Liver (tissue), 9 donors: ENCODE measurements around the gene LANCL1. TPM values are rescaled to one million over a fixed set of nuclear protein-coding genes. Genes with fewer than 3 reads are reported as not detected.

Experiments used
- DNase-seq: peaks from one replicate; pipeline ENCODE4 v3.0.0-alpha.2; 2017; ENCODE audit warnings: low spot score
- H3K27ac ChIP-seq, 2 donors: one replicate each; pipeline ENCODE4 v1.7.0; 2013; ENCODE audit warnings: inconsistent platforms in 2 of 2, low read length in 2 of 2, control low read depth in 1 of 2, low read depth in 1 of 2, mild to moderate bottlenecking in 1 of 2
- H3K27me3 ChIP-seq, 4 donors: one replicate each; pipeline versions ENCODE4 v1.6.1 to v1.7.0; 2013; ENCODE audit warnings: low read length in 3 of 4, inconsistent platforms in 1 of 4, mild to moderate bottlenecking in 1 of 4, moderate library complexity in 1 of 4; ENCODE audit not compliant: control insufficient read depth in 4 of 4, insufficient read depth in 4 of 4
- H3K36me3 ChIP-seq, 4 donors: one replicate each; pipeline versions ENCODE4 v1.6.1 to v1.7.0; 2013; ENCODE audit warnings: low read length in 3 of 4, mild to moderate bottlenecking in 3 of 4, low read depth in 1 of 4, moderate library complexity in 1 of 4; ENCODE audit not compliant: control insufficient read depth in 4 of 4, insufficient read depth in 3 of 4
- H3K4me1 ChIP-seq, 4 donors: one replicate each; pipeline versions ENCODE4 v1.6.1 to v1.7.0; 2013; ENCODE audit warnings: low read length in 3 of 4, mild to moderate bottlenecking in 3 of 4, moderate library complexity in 1 of 4; ENCODE audit not compliant: control insufficient read depth in 4 of 4, insufficient read depth in 4 of 4
- H3K4me3 ChIP-seq, 3 donors: one replicate each; pipeline versions ENCODE4 v1.6.1 to v1.7.0; 2013; ENCODE audit warnings: low read length in 3 of 3, control low read depth in 1 of 3, low read depth in 1 of 3, mild to moderate bottlenecking in 1 of 3
- H3K9ac ChIP-seq, 2 donors: one replicate each; pipeline ENCODE4 v1.7.0; 2013; ENCODE audit warnings: low read length in 2 of 2, mild to moderate bottlenecking in 2 of 2, moderate library complexity in 2 of 2, control low read depth in 1 of 2, low read depth in 1 of 2
- H3K9me3 ChIP-seq, 4 donors: one replicate each; pipeline versions ENCODE4 v1.6.1 to v1.7.0; 2013; ENCODE audit warnings: low read length in 3 of 4; ENCODE audit not compliant: control insufficient read depth in 4 of 4
- ATF3 ChIP-seq: IDR thresholded peaks from 2 replicates; pipeline ENCODE4 v1.6.1; 2016; ENCODE audit warnings: antibody characterized with exemption
- CTCF ChIP-seq: fragments of 150-350 bp; IDR thresholded peaks from 2 replicates; pipeline ENCODE4 v1.5.1; 2017; ENCODE audit warnings: improper control_type of control experiment, low read depth, low read length; ENCODE audit not compliant: missing input control
- EGR1 ChIP-seq, 2 donors: IDR thresholded peaks; 2 replicates each; pipeline ENCODE4 v1.6.1; 2016 to 2018; ENCODE audit warnings: antibody characterized with exemption in 2 of 2, low read depth in 2 of 2
- FOXA1 ChIP-seq: IDR thresholded peaks from 2 replicates; pipeline ENCODE4 v1.6.1; 2016; ENCODE audit warnings: antibody characterized with exemption
- FOXA2 ChIP-seq: IDR thresholded peaks from 2 replicates; pipeline ENCODE4 v1.6.1; 2016; ENCODE audit warnings: antibody characterized with exemption
- GABPA ChIP-seq, 2 donors: IDR thresholded peaks in 1 of 2; conservative IDR thresholded peaks in 1 of 2; 2 replicates each; pipeline ENCODE4 v1.6.1; 2016; ENCODE audit warnings: antibody characterized with exemption in 2 of 2, mild to moderate bottlenecking in 1 of 2, moderate library complexity in 1 of 2
- HNF4G ChIP-seq: IDR thresholded peaks from 2 replicates; pipeline ENCODE4 v1.6.1; 2016; ENCODE audit warnings: antibody characterized with exemption
- JUND ChIP-seq, 2 donors: IDR thresholded peaks; 2 replicates each; pipeline ENCODE4 v1.6.1; 2016; ENCODE audit warnings: antibody characterized with exemption in 2 of 2
- MAX ChIP-seq: IDR thresholded peaks from 2 replicates; pipeline ENCODE4 v1.6.1; 2016; ENCODE audit warnings: antibody characterized with exemption
- NR2F2 ChIP-seq: IDR thresholded peaks from 2 replicates; pipeline ENCODE4 v1.6.1; 2016; ENCODE audit warnings: antibody characterized with exemption
- RAD21 ChIP-seq, 2 donors: IDR thresholded peaks; 2 replicates each; pipeline ENCODE4 v1.6.1; 2016; ENCODE audit warnings: antibody characterized with exemption in 2 of 2, mild to moderate bottlenecking in 2 of 2
- REST ChIP-seq: IDR thresholded peaks from 2 replicates; pipeline ENCODE4 v1.6.1; 2016; ENCODE audit warnings: antibody characterized with exemption, mild to moderate bottlenecking
- RXRA ChIP-seq, 2 donors: IDR thresholded peaks; 2 replicates each; pipeline ENCODE4 v1.6.1; 2017 to 2018; ENCODE audit warnings: antibody characterized with exemption in 2 of 2, mild to moderate bottlenecking in 1 of 2
- TAF1 ChIP-seq: conservative IDR thresholded peaks from 2 replicates; pipeline ENCODE4 v1.6.1; 2016; ENCODE audit warnings: antibody characterized with exemption, mild to moderate bottlenecking
- YY1 ChIP-seq: IDR thresholded peaks from 2 replicates; pipeline ENCODE4 v1.6.1; 2016; ENCODE audit warnings: antibody characterized with exemption, mild to moderate bottlenecking
- WGBS: extraction: QIAGEN DNeasy Blood & Tissue Kit; methylation state at CpG from one replicate; pipeline ENCODE4 v1.1.7; 2013; 5-methylcytosine and 5-hydroxymethylcytosine counted together
- polyA plus RNA-seq, 2 donors: library from polyadenylated mRNA; stranded (reverse) in 1 of 2; unstranded in 1 of 2; fragments of 200-250 nt in 1 of 2; fragments of >200 nt in 1 of 2; fragmentation: Nextera tagmentation in 1 of 2; extraction: Ambion mirVana in 1 of 2; gene quantifications; one replicate each; pipeline versions ENCODE4 v1.2.1 to v1.2.3, GENCODE V29; 2013 to 2015
- total RNA-seq, 2 donors: library from RNA; depleted of rRNA; stranded (reverse); fragments of >200 nt; gene quantifications; one replicate each; pipeline ENCODE4 v1.2.3, GENCODE V29; 2014
- donor health status: healthy.
- donor health status: healthy.
- donor health status: healthy.
- donor health status: healthy.
- donor health status: healthy.

The LANCL1 gene
- total and polyA plus RNA-seq, 4 donors = 7.2 to 21.0 (median 12.1) TPM

- H3K27me3 ChIP-seq = no peaks in the 10 kb centered on the region
- peaks cover 3 to 47% (median 15%) of the 10 kb centered on the region in 4 donors for H3K36me3 ChIP-seq
- no peak for TF ChIP-seq FOXA2
- TF ChIP-seq JUND (IDR thresholded peaks at IDR 0.05) = no peak
- TF ChIP-seq HNF4G = no peak
- no peak for TF ChIP-seq EGR1 (IDR thresholded peaks at IDR 0.05; ENCODE audit: low read depth in 2 of 2)
- no peak for TF ChIP-seq RAD21 (IDR thresholded peaks at IDR 0.05)
- TF ChIP-seq RXRA (IDR thresholded peaks at IDR 0.05) = no peak
- TF ChIP-seq MAX = no peak
- TF ChIP-seq TAF1 = no peak
- TF ChIP-seq REST = no peak
- TF ChIP-seq ATF3 = no peak
- TF ChIP-seq NR2F2 = no peak
- TF ChIP-seq FOXA1 = no peak
- no peak for TF ChIP-seq CTCF
- H3K9ac ChIP-seq = no peak overlapping the region
- peaks cover 0 to 2% (median under 1%) of the 10 kb centered on the region in 4 donors for H3K9me3 ChIP-seq
- H3K4me1 ChIP-seq = no peaks in the 10 kb centered on the region
- 97% methylated on average over 1 of the region's 1 CpG for WGBS
- H3K27ac ChIP-seq = no peak overlapping the region
- no peak overlapping the region for H3K4me3 ChIP-seq
- no peak for DNase-seq
Observed at GRCh38 chr2:210432633-210433032, 43.9 kb downstream of the LANCL1 start.

GRCh38 chr2:210429403-210430137 lies 47.0 kb downstream of the LANCL1 start:
- Histone ChIP-seq H3K4me1 (no peaks in the 10 kb centered on the region), H3K9ac (no peak overlapping the region), H3K27me3 (no peaks in the 10 kb centered on the region), H3K36me3 (peaks cover 0 to 26% (median 6%) of the 10 kb centered on the region in 4 donors), H3K9me3 (peaks cover 3 to 10% (median 5%) of the 10 kb centered on the region in 4 donors), H3K27ac (no peak overlapping the region), H3K4me3 (no peak overlapping the region)
- no peak for DNase-seq
- no peak for TF ChIP-seq EGR1 (IDR thresholded peaks at IDR 0.05; ENCODE audit: low read depth in 2 of 2)
- TF ChIP-seq RAD21 (IDR thresholded peaks at IDR 0.05) = no peak
- no peak for TF ChIP-seq YY1
- TF ChIP-seq GABPA (IDR thresholded peaks at IDR 0.05 in 1 of 2, conservative IDR thresholded peaks at IDR 0.05 in 1 of 2) = no peak
- no peak for TF ChIP-seq ATF3
- TF ChIP-seq CTCF = no peak
- no peak for TF ChIP-seq TAF1
- no peak for TF ChIP-seq MAX
- 95% methylated on average over 2 of the region's 2 CpGs for WGBS
